GM19463 (cell line): ENCODE data around the gene SCO1.

Source experiments
- ATAC-seq: cut with Tn5 transposase; IDR thresholded peaks from one replicate; pipeline ENCODE4 v1.9.1; 2021; ENCODE audit warnings: mild to moderate bottlenecking, moderate library complexity; ENCODE audit not compliant: unreplicated experiment

Gene SCO1

GRCh38 chr17:10657148-10657547 is 40.2 kb downstream of the SCO1 start, which contains the start of gene MYH3:
Gene MYH3 (minus strand): TSS chr17:10657309. CDS start chr17:10655064, 2,245 bp downstream.
- no peak for ATAC-seq

GRCh38 chr17:10653987-10654386 is 43.3 kb downstream of the SCO1 start:
- no peak for ATAC-seq

- ATAC-seq = no peak
Measured at GRCh38 chr17:10652984-10653659, 44.2 kb downstream of the SCO1 start.

GRCh38 chr17:10651927-10652326 is 45.4 kb downstream of the SCO1 start:
- ATAC-seq = no peak

- no peak for ATAC-seq
Measured at GRCh38 chr17:10649602-10650001, 47.7 kb downstream of the SCO1 start.

GRCh38 chr17:10648956-10649355 is 48.4 kb downstream of the SCO1 start:
- ATAC-seq = no peak

GRCh38 chr17:10648381-10648780 is 49.0 kb downstream of the SCO1 start:
- ATAC-seq = no peak

GRCh38 chr17:10646392-10646990 is 50.8 kb downstream of the SCO1 start:
- no peak for ATAC-seq

GRCh38 chr17:10640475-10640874 is 56.9 kb downstream of the SCO1 start:
- ATAC-seq = no peak

GRCh38 chr17:10638151-10638550 is 59.2 kb downstream of the SCO1 start:
- no peak for ATAC-seq

GRCh38 chr17:10635290-10635689 is 62.0 kb downstream of the SCO1 start:
- ATAC-seq = no peak

- peak; percentile 92 for ATAC-seq
Measured at GRCh38 chr17:10633738-10634379, 63.5 kb downstream of the SCO1 start.

- ATAC-seq = no peak
Measured at GRCh38 chr17:10631701-10632100, 65.6 kb downstream of the SCO1 start.

- ATAC-seq = no peak
Measured at GRCh38 chr17:10631048-10631700, 66.2 kb downstream of the SCO1 start.

GRCh38 chr17:10629706-10630105 is 67.6 kb downstream of the SCO1 start:
- no peak for ATAC-seq

GRCh38 chr17:10628756-10629155 is 68.6 kb downstream of the SCO1 start:
- ATAC-seq = no peak

- no peak for ATAC-seq
Measured at GRCh38 chr17:10626390-10626789, 70.9 kb downstream of the SCO1 start.

GRCh38 chr17:10624969-10625368 is 72.4 kb downstream of the SCO1 start:
- ATAC-seq = no peak

GRCh38 chr17:10623737-10624338 is 73.5 kb downstream of the SCO1 start:
- ATAC-seq = no peak

- no peak for ATAC-seq
Measured at GRCh38 chr17:10622617-10623485, 74.5 kb downstream of the SCO1 start.
